Cortex of kidney (tissue), 1 donor: ENCODE measurements around the gene CCDC194.
"Not testable (repeated sequence)": the region's sequence is repeated elsewhere in the genome, so short reads cannot be mapped to it uniquely, and the experiment has no call there.

Experiments used
- DNase-seq: peaks from one replicate; lab custom pipeline; 2025; lab: John Stamatoyannopoulos, UW

The CCDC194 gene

GRCh38 chr19:17370026-17370587, 23.9 kb downstream of the CCDC194 start:
- no peak for DNase-seq

- DNase-seq = no peak
Observed at GRCh38 chr19:17365361-17365760, 28.6 kb downstream of the CCDC194 start.

GRCh38 chr19:17363852-17364605, 30.0 kb downstream of the CCDC194 start:
- DNase-seq = not testable (repeated sequence)

- DNase-seq = no peak
Observed at GRCh38 chr19:17359905-17360800, 33.8 kb downstream of the CCDC194 start.

- no peak for DNase-seq
Observed at GRCh38 chr19:17358395-17358794, 35.6 kb downstream of the CCDC194 start.

GRCh38 chr19:17357724-17358123, 36.3 kb downstream of the CCDC194 start:
- DNase-seq = no peak

- DNase-seq = no peak
Observed at GRCh38 chr19:17357078-17357666, 36.8 kb downstream of the CCDC194 start.

GRCh38 chr19:17353386-17353785, 40.6 kb downstream of the CCDC194 start:
- no peak for DNase-seq

GRCh38 chr19:17352608-17353280, 41.3 kb downstream of the CCDC194 start:
- no peak for DNase-seq

GRCh38 chr19:17351815-17352435, 42.1 kb downstream of the CCDC194 start:
- DNase-seq = no peak

- DNase-seq = no peak
Observed at GRCh38 chr19:17348700-17349099, 45.3 kb downstream of the CCDC194 start.

GRCh38 chr19:17347877-17348276, 46.1 kb downstream of the CCDC194 start:
- no peak for DNase-seq

- DNase-seq = no peak
Observed at GRCh38 chr19:17347361-17347760, 46.6 kb downstream of the CCDC194 start.

- DNase-seq = no peak
Observed at GRCh38 chr19:17346109-17346671, 47.8 kb downstream of the CCDC194 start.

GRCh38 chr19:17341845-17342244, 52.2 kb downstream of the CCDC194 start:
- DNase-seq = no peak

GRCh38 chr19:17341386-17341785, 52.6 kb downstream of the CCDC194 start:
- DNase-seq = no peak

- DNase-seq = no peak
Observed at GRCh38 chr19:17340871-17341357, 53.1 kb downstream of the CCDC194 start.
